ENCODE measurements around the gene TMEM271. TPM values are rescaled to one million over a fixed set of nuclear protein-coding genes. Genes with fewer than 3 reads are reported as not detected.

The TMEM271 gene, protein sequence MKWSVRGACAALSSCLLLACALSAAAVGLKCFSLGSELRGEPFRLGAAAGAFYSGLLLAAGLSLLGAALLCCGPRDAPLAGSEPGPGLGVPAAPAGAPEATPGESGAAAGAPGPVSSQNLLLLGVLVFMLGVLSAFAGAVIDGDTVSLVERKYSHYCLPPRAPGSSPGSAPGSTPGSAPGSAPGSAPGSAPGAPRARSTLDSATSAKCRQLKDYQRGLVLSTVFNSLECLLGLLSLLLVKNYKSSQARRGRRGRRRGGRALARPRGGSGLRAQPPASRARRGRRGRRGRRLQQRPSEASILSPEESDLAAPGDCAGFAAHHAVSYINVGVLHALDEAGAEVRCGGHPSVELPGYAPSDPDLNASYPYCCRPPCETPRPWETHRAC
- 0.08 TPM in 1 of 2 replicates, not detected in the other for total RNA-seq (2014; rRNA removed; shearing (Covaris generic))

DNA sequence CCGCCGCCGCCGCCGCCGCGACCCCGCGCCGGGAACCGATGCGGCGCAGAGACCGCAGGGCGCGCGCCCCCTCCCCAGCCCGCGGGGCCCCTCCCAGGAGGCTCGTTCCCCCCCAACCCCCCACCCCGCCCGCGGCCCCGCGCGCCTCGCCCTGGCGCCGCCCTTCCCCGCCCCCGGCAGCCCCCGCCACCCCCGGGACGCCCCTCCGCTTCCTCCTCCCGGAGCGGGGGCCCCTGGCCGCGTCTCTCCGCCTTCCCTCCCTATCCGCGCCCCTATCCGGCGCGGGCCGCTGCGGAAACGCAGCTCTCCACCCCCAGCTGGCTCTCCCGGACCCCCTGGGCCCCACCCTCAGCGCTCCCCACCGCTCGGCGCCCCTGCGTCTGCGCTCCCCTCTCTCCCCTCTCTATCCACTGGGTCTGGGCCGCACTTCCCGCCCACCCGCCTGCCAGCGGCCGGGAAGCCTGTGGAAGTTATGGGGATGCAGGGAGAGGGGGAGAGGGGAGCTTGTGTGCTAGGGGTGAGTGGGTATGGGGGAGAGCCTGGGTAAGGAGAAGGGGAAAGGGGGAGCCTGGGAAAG is at the start of gene TMEM271:
Gene TMEM271, minus strand, starts transcription at position 51 of the 577 bp plus-strand sequence. CDS start 233 bp downstream, outside the sequence.

DNA sequence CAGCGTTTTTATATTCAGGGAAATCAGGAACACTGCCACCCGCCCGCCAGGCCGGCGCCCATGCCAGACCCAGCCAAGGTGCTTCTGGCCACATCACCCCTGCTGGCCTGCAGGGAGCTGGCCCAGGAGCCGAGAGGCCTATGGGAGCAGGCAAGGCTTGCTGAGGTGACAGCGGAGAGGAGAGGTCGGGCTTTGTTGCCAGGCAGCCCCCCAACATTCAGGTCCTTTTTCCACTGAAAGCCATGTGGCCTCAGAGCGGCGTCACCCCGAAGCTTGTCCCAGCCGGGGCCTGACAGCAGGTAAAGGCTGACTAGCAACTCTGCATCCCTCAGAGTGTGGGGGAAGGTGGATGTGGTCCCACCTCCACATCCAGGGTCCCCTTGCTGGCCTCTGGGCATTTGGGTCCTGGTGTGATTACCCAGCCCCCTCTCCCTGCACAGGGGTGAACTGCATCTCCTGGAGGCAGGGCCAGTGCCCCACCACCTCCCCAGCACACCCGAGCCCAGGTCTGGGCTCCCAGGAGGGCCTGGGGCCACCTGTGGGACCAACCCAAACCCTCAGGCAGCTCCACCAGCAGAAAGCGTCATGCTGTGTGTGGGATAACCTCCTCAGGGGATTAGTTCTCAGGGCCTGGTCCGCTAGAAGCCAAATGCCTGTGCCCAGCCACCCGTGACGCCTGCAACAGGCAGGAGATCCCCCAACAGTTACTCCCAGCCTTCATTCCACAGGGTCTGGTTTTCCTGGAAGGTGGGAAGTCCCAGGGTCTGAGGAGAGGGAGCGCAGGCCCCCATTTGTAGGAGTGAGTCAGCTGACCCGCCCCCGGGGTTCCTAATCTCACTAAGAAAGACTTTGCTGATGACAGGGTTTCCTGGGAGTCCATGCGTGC is 48.9 kb upstream of the TMEM271 start, which contains the start of gene PDE6B:
Gene PDE6B, plus strand, starts transcription at position 869 of the 886 bp plus-strand sequence. CDS start 54 bp downstream, outside the sequence.

Other genes starting within 250 kb of the TMEM271 start
- 7.4 and 9.1 TPM in 2 replicates for gene ZNF141, start 238.5 kb downstream of the TMEM271 start, total RNA-seq (2014; rRNA removed; shearing (Covaris generic))
- 16.2 and 23.8 TPM in 2 replicates for gene ZNF721, start 77.1 kb downstream of the TMEM271 start, total RNA-seq (2014; rRNA removed; shearing (Covaris generic))
- gene PIGG, start 77.1 kb downstream of the TMEM271 start, total RNA-seq (2014; rRNA removed; shearing (Covaris generic)): 42.0 and 42.8 TPM in 2 replicates
- gene PDE6B, start 49.3 kb upstream of the TMEM271 start, total RNA-seq (2014; rRNA removed; shearing (Covaris generic)): 4.5 and 5.1 TPM in 2 replicates
- gene ATP5ME, start 98.0 kb upstream of the TMEM271 start, total RNA-seq (2014; rRNA removed; shearing (Covaris generic)): 511 and 625 TPM in 2 replicates
- 44.9 and 47.0 TPM in 2 replicates for gene MYL5, start 98.2 kb upstream of the TMEM271 start, total RNA-seq (2014; rRNA removed; shearing (Covaris generic))
- 0.45 and 0.60 TPM in 2 replicates for gene SLC49A3, start 112.9 kb upstream of the TMEM271 start, total RNA-seq (2014; rRNA removed; shearing (Covaris generic))
- 48.8 and 49.0 TPM in 2 replicates for gene PCGF3, start 129.5 kb upstream of the TMEM271 start, total RNA-seq (2014; rRNA removed; shearing (Covaris generic))
- gene CPLX1, start 249.8 kb upstream of the TMEM271 start, total RNA-seq (2014; rRNA removed; shearing (Covaris generic)): 0.05 TPM in 1 of 2 replicates, not detected in the other